GM12878 (cell line): ENCODE results near the gene CDH10. TPM values are rescaled to one million over a fixed set of nuclear protein-coding genes. Genes with fewer than 3 reads are reported as not detected.

Source experiments
- ATAC-seq: fragments of 200-7000 bp; cut with Tn5 transposase; 3 replicates; pipeline ENCODE4 v1.9.1; 2020; ENCODE audit warnings: mild to moderate bottlenecking, moderate library complexity
- BruUV-seq: library from RNA; stranded (reverse); fragments of 400-500 nt; replicated peaks from 2 replicates; lab custom pipeline; 2021; lab: Mats Ljungman, UMichigan
- CTCF ChIA-PET: fragments of 300-600 bp; sonication (Branson Sonifier 250); formaldehyde crosslinking; extraction: SDS; loops from one replicate; lab custom pipeline; 2021; ENCODE audit warnings: inconsistent platforms; lab: Yijun Ruan, JAX
- POLR2A ChIA-PET: fragments of 350-600 bp; formaldehyde crosslinking; extraction: SDS; loops from one replicate; lab custom pipeline; 2021; ENCODE audit warnings: inconsistent platforms; lab: Charles Lee
- RAD21 ChIA-PET: fragments of 300-600 bp; sonication (Branson Sonifier 250); formaldehyde crosslinking; loops from one replicate; lab custom pipeline; 2023; ENCODE audit warnings: antibody characterized with exemption; ENCODE audit not compliant: unreplicated experiment; lab: Charles Lee
- SMC1A ChIA-PET: fragments of 300-600 bp; sonication (Branson Sonifier 250); formaldehyde crosslinking; loops from one replicate; lab custom pipeline; 2023; ENCODE audit not compliant: unreplicated experiment, uncharacterized antibody; lab: Charles Lee
- DNase-seq: peaks from one replicate; pipeline ENCODE4 v3.0.0-alpha.2; 2011; ENCODE audit warnings: low read depth, low spot score
- FAIRE-seq: peaks from 3 replicates; lab custom pipeline; 2011; peaks lifted over from hg19 to GRCh38; lab: Jason Lieb, UNC
- H2AFZ ChIP-seq: 2 replicates; pipeline ENCODE4 v1.6.0; 2011; ENCODE audit warnings: low read depth, low read length, control low read depth; ENCODE audit not compliant: control insufficient read depth
- H3K27ac ChIP-seq: 2 replicates; pipeline ENCODE4 v1.5.1; 2011; ENCODE audit warnings: control low read depth; ENCODE audit not compliant: control insufficient read depth, insufficient read depth
- H3K27me3 ChIP-seq, 2 experiments: replicated peaks in 1 of 2; 2 replicates each; pipeline versions ENCODE4 v1.6.0 to v1.6.1; 2011; ENCODE audit warnings: low read length in 1 of 2; ENCODE audit not compliant: control insufficient read depth in 2 of 2, insufficient read depth in 2 of 2
- H3K36me3 ChIP-seq, 2 experiments: 2 replicates each; pipeline ENCODE4 v1.5.1; 2011; ENCODE audit warnings: low read length in 1 of 2; ENCODE audit not compliant: control insufficient read depth in 2 of 2, insufficient read depth in 2 of 2
- H3K4me1 ChIP-seq: 2 replicates; pipeline ENCODE4 v1.6.1; 2011; ENCODE audit warnings: mild to moderate bottlenecking, low read length, moderate library complexity, mixed read lengths; ENCODE audit not compliant: control insufficient read depth, insufficient read depth
- H3K4me2 ChIP-seq: 2 replicates; pipeline ENCODE4 v1.6.0; 2011; ENCODE audit warnings: control low read depth; ENCODE audit not compliant: control insufficient read depth, insufficient read depth
- H3K4me3 ChIP-seq: fragments of 200-600 bp; sonication (generic); 2 replicates; pipeline ENCODE4 v1.5.1; 2016
- H3K79me2 ChIP-seq: 2 replicates; pipeline ENCODE4 v1.6.0; 2011; ENCODE audit warnings: low read length; ENCODE audit not compliant: control insufficient read depth, insufficient read depth
- H3K9ac ChIP-seq: 2 replicates; pipeline ENCODE4 v1.8.0; 2011; ENCODE audit warnings: low read length, control low read depth, mixed read lengths; ENCODE audit not compliant: control insufficient read depth, insufficient read depth
- H3K9me3 ChIP-seq: replicated peaks from 3 replicates; pipeline ENCODE4 v1.5.1; 2011; ENCODE audit warnings: mild to moderate bottlenecking, low read length; ENCODE audit not compliant: control insufficient read depth, insufficient read depth
- H4K20me1 ChIP-seq: 2 replicates; pipeline ENCODE4 v1.6.0; 2011; ENCODE audit not compliant: control insufficient read depth, insufficient read depth
- CHD2 ChIP-seq: IDR thresholded peaks from 2 replicates; pipeline ENCODE4 v1.6.1; 2011; ENCODE audit warnings: low read depth, low read length, improper control_type of control experiment, borderline replicate concordance
- CREB1 ChIP-seq: IDR thresholded peaks from 2 replicates; pipeline ENCODE4 v1.6.1; 2012; ENCODE audit warnings: low read depth, mild to moderate bottlenecking, inconsistent platforms
- EP300 ChIP-seq, 2 experiments: fragments of 150-350 bp in 1 of 2; IDR thresholded peaks; 2 replicates each; pipeline ENCODE4 v1.6.1; 2011 to 2012; ENCODE audit warnings: low read depth in 2 of 2, low read length in 2 of 2, borderline replicate concordance in 1 of 2, improper control_type of control experiment in 1 of 2, inconsistent platforms in 1 of 2; ENCODE audit not compliant: control insufficient read depth in 1 of 2
- HDAC6 ChIP-seq: fragments of 200-600 bp; sonication (generic); IDR thresholded peaks from one replicate; pipeline ENCODE4 v1.8.0; 2017; ENCODE audit warnings: antibody characterized with exemption; ENCODE audit not compliant: unreplicated experiment
- JUNB ChIP-seq: IDR thresholded peaks from 2 replicates; pipeline ENCODE4 v1.6.1; 2016; ENCODE audit warnings: antibody characterized with exemption, mild to moderate bottlenecking
- MEF2B ChIP-seq: fragments of 450-650 bp; IDR thresholded peaks from 2 replicates; pipeline ENCODE4 v1.6.1; 2018; ENCODE audit warnings: mild to moderate bottlenecking, moderate library complexity; ENCODE audit not compliant: partially characterized antibody, poor library complexity, severe bottlenecking
- NRF1 ChIP-seq: conservative IDR thresholded peaks from 2 replicates; pipeline ENCODE4 v1.6.1; 2011; ENCODE audit warnings: mild to moderate bottlenecking, low read depth, low read length, improper control_type of control experiment
- POLR2A ChIP-seq: IDR thresholded peaks from 2 replicates; pipeline ENCODE4 v1.6.1; 2011; ENCODE audit warnings: low read depth, mild to moderate bottlenecking, low read length
- POLR2AphosphoS2 ChIP-seq: IDR thresholded peaks from 2 replicates; pipeline ENCODE4 v1.6.1; 2011; ENCODE audit warnings: low read depth, mild to moderate bottlenecking, low read length, improper control_type of control experiment, moderate library complexity
- SMAD5 ChIP-seq: IDR thresholded peaks from 2 replicates; pipeline ENCODE4 v1.6.1; 2016; ENCODE audit warnings: antibody characterized with exemption, low read depth
- SREBF2 ChIP-seq: IDR thresholded peaks from 2 replicates; pipeline ENCODE4 v1.6.1; 2012; ENCODE audit warnings: mild to moderate bottlenecking, low read length
- ZZZ3 ChIP-seq: IDR thresholded peaks from 2 replicates; pipeline ENCODE4 v1.6.1; 2011; ENCODE audit warnings: low read depth; ENCODE audit not compliant: control insufficient read depth, insufficient read length
- WGBS: methylation state at CpG from one replicate; pipeline ENCODE4 v1.1.6; 2016; ENCODE audit warnings: low lambda C conversion rate; ENCODE audit not compliant: insufficient replicate concordance, insufficient coverage; ENCODE audit errors: missing lambda C conversion rate; 5-methylcytosine and 5-hydroxymethylcytosine counted together
- in situ Hi-C: fragments of 300-500 bp; cut with MboI; formaldehyde crosslinking; loops from 9 replicates; pipeline ENCODE4 v1.14.3; 2018; ENCODE audit warnings: mixed read lengths
- intact Hi-C: fragments of 100-400 bp; cut with micrococcal nuclease; formaldehyde crosslinking; loops from one replicate; pipeline ENCODE4 v1.14.2; 2022; ENCODE audit not compliant: unreplicated experiment
- polyA plus RNA-seq, 11 experiments: library from polyadenylated mRNA; depleted of rRNA in 4 of 11; unstranded in 6 of 11; stranded (reverse) in 5 of 11; fragments of >200 nt; fragmentation: Nextera tagmentation in 4 of 11; fragmentation: Illumina TruSeq in 1 of 11; extraction: Ambion mirVana in 4 of 11; extraction: Trizol in 1 of 11; gene quantifications; 1 replicate in 1 of 11; 2 replicates in 10 of 11; pipeline versions ENCODE4 v1.2.1 to v1.2.3, GENCODE V29; 2011 to 2016; ENCODE audit warnings: inconsistent platforms in 2 of 11, missing spikeins in 2 of 11, low read depth in 1 of 11
- total RNA-seq, 4 experiments: library from RNA; depleted of rRNA in 3 of 4; stranded (reverse); fragments of >200 nt in 3 of 4; fragmentation: Illumina TruSeq in 1 of 4; extraction: Trizol in 1 of 4; gene quantifications; 2 replicates each; pipeline versions ENCODE4 v1.2.1 to v1.2.3, GENCODE V29; 2013 to 2021

The CDH10 gene
- total and polyA plus RNA-seq, 10 of the 15 experiments (the other 5 are each of a cell fraction or from before 2014, with no cell fraction given): 0.04 to 0.05 TPM; not detected in 8

DNA sequence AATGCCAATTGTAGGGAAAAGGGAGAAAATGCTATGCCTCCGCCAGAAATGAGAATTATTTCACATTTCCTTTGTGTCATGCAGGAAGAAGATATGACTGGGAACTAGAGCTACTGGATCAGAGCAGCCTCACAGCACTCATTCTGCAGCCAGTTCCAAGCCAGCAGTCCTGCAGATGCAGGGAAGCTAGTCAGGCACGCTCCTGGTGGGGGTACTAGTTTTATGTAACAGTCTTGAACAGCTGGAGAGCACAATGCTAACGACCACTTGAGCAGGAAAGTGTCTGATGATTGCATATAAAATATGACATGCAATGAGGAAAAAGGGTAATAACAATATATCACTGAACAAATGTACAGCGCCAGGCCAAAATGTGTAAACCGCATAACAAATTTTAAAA lies 21.7 kb downstream of the CDH10 start (continued):
- TF ChIP-seq ZZZ3 (no peak), SMAD5 (no peak), POLR2AphosphoS2 (no peak), SREBF2 (no peak), EP300 (IDR thresholded peaks at IDR 0.05; ENCODE audit: borderline replicate concordance in 1 of 2, control insufficient read depth in 1 of 2, low read depth in 2 of 2, low read length in 2 of 2) (no peak), HDAC6 (no peak)

- no peak overlapping the region for H3K27ac ChIP-seq
- ATAC-seq: no peak
- RAD21 ChIA-PET: no interaction called here
- no peak overlapping the region for H3K4me2 ChIP-seq
- 12% methylated on average over 6 of the region's 6 CpGs for whole genome bisulfite sequencing
- no peaks in the 10 kb centered on the region for H4K20me1 ChIP-seq
- FAIRE-seq: no peak
- no TSS peak for BruUV-seq
- H3K4me1 ChIP-seq: no peaks in the 10 kb centered on the region
- intact Hi-C loops: no loop called here
- in situ Hi-C loops: no loop called here
- SMC1A ChIA-PET: no interaction called here
- no peaks in the 10 kb centered on the region for H3K27me3 ChIP-seq
- no peak for DNase-seq
- H3K36me3 ChIP-seq: no peaks in the 10 kb centered on the region
- no peaks in the 10 kb centered on the region for H3K9me3 ChIP-seq
- no peak overlapping the region for H3K4me3 ChIP-seq
- H3K9ac ChIP-seq: no peak overlapping the region
- POLR2A ChIA-PET: no interaction called here
- H3K79me2 ChIP-seq: no peaks in the 10 kb centered on the region
- TF ChIP-seq CREB1 (no peak), POLR2A (no peak), CHD2 (no peak), MEF2B (no peak), NRF1 (no peak), JUNB (no peak)
- H2AFZ ChIP-seq: no peak overlapping the region
- CTCF ChIA-PET: no interaction called here
Measured at GRCh38 chr5:24621792-24622191, 23.0 kb downstream of the CDH10 start.
